A172 (cell line): ENCODE results near the gene SNUPN. TPM values are rescaled to one million over a fixed set of nuclear protein-coding genes. Genes with fewer than 3 reads are reported as not detected.
A peak's percentile ranks its signal among the peaks of the same experiment; 100 is the strongest.
"Not testable (repeated sequence)": the region's sequence is repeated elsewhere in the genome, so short reads cannot be mapped to it uniquely, and the experiment has no call there.

Experiments
- DNase-seq: peaks from one replicate; pipeline ENCODE4 v3.0.0-alpha.2; 2015; ENCODE audit warnings: low spot score
- total RNA-seq: library from RNA; depleted of rRNA; stranded (reverse); fragments of >200 nt; shearing (Covaris generic); gene quantifications from 2 replicates; pipeline ENCODE4 v1.2.3, GENCODE V29; 2014

Gene SNUPN
- total RNA-seq, 1 experiment from 2014 or later, result 53.6 TPM

- no peak for DNase-seq
These were observed 11.9 kb upstream of the SNUPN start for GRCh38 chr15:75637245-75638009.

GRCh38 chr15:75636026-75636425 is 10.5 kb upstream of the SNUPN start:
- DNase-seq, result no peak

DNA sequence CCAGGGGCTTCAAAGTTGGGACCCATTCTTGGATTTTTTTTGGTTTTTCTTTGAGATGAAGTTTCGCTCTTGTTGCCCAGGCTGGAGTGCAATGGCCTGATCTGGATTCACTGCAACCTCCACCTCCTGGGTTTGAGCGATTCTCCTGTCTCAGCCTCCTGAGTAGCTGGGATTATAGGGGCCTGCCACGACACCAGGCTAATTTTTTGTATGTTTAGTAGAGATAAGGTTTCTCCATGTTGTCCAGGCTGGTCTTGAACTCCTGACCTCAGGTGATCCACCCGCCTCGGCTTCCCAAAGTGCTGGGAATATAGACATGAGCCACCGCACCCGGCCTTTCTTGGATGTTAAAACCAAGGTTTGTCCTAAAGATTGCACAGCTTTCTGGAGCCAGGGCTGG is 8.4 kb upstream of the SNUPN start:
- not testable (repeated sequence) for DNase-seq

GRCh38 chr15:75631935-75632334 is 6.4 kb upstream of the SNUPN start:
- no peak for DNase-seq

GRCh38 chr15:75622505-75622904 is 3.0 kb downstream of the SNUPN start:
- no peak for DNase-seq

DNA sequence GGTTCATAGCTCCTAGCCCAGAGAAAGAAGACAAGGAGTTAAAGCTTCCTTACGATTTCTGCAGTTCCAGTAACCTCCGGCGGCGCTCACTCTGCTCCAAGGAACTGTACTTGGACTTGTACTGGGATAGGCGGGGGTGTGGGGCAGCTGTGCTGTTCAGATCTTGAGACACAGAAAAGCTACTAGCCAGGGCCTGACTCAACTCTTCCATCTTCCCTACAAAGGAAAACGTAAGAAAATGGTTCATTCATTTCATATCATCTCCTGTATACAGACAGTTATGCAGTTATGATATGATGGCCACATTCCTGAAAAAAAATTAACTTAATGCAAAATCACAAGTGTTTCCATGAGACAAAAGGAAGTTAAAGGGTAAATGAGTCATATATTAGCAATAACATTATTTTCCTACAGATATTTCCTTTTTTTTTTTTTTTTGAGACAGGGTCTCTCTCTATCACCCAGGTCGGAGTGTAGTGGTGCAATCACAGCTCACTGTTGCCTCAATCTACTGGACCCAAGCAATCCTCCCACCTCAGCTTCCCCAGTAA is 4.6 kb downstream of the SNUPN start:
- peak; percentile 68 for DNase-seq

DNA sequence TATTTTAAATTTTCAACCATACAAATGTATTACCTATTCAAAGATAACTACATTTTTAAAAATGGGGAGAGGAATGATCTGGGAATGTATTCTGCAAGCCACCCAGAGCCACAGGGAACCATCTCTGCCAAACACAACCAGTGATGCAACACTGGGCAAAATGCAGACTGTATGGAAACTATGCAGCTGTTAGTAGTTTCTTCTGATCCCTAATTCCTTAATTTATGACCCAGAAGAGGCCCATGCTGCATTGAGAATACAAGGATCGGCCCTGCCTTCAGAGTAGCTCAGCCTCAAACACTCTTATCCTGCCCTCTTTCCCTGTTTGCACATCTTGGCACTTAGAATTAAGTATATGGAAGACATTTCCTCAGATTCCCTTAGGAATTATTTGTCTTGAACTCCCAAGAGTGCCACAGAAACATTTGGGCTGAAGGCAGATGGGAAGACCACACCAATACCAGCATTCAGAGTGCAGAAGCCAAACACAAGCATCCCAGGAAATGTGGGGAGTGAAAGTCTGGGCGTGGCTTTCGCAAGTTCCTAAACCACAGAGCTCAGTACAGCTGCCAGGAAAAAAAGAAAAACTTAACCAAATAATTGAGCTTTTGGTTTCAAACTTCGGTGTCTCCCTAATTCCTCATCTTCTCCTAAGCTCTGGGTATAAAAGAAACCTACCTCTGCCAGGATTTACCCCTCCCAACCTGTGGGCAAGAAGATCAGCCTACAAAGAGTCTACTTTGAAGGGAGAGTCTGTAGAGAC is 5.3 kb downstream of the SNUPN start:
- peak; percentile 55 for DNase-seq

DNA sequence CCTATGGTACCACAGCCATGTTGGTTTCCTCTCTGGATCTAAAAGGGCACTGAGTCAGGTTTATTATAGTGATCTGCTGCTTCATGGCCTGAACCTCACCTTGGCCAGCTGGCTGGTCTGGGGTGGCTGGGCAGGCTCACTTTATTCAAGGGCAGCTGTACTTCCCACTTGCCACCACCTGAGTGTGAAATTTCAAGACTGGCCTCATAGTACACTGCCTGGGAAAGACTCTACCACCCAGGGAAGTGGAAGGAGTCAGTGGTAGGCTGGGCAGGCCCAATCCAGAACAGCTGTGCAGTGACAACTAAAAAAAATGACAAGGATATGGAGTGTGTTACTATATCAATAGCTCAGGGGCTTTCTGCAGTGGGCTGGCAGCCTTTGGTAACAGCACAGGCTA is 8.8 kb downstream of the SNUPN start:
- no peak for DNase-seq

DNA sequence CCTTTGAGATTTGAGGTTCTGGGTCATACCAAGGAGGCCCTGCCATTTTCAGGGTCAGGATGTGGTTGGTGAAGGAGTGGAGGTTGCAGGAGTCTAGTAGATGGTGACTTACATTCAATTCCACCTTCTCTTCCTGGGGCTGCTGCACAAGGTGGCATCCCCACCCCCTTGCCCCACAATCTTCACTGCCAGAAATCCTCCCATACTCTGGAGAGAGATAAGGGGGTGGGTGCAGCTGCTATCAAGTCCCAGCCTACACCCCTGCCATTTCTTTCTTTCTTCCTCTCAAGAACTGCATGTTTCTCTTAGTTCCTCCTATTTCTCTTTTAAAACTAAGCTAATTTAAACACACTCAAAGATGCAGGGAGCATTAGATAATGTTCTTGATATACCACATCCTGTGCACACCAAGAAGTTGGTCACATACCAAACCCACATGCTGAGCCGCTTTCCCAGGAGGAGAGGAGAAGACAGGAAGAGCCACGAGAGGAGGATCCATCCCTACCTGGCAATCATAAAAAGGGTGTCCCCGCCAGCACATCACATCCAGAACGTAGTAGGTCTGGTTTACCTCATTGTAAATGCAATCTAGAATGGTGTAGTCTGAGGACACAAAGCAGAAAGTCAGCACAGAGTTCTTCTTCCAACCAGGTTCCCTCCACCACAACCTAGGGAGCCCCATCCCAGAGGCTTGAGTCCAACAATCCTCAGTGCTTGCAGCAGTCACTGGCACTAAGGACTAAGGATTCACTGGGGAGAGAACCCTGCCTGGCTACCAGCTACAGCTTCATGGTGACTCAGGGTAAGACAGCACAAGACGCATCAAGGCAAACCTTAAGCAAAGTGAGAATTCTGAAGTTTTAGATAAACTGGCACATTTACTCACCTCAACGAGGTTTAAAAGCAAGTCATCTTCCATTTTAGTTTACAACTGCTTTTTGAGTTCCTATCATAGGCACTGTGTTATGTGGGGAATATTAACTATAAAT is 18.5 kb downstream of the SNUPN start:
- DNase-seq, result peak; percentile 66

- DNase-seq, result no peak
These were observed 19.5 kb downstream of the SNUPN start for GRCh38 chr15:75606026-75606425.

GRCh38 chr15:75599401-75599800 is 26.1 kb downstream of the SNUPN start:
- peak; percentile 46 for DNase-seq

DNA sequence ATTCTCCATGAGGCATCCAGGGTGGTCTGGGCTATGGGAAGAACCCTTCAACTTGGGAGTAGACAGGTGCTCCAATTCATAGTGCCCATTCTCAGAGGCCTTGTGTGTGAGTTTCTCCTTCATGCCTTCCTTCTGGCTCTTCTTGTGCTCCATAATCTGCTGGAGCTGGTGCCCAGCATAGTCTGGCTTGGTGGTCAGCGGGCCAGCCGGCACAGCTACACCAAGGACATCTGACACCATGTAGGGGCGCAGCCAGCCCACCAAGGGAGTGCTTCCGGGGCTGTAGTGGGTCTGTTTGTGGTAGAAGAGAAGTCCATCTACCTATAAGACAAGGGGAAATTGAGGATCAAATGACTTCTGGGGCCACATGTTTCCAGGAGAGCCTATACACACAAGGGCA is 27.2 kb downstream of the SNUPN start:
- no peak for DNase-seq

DNA sequence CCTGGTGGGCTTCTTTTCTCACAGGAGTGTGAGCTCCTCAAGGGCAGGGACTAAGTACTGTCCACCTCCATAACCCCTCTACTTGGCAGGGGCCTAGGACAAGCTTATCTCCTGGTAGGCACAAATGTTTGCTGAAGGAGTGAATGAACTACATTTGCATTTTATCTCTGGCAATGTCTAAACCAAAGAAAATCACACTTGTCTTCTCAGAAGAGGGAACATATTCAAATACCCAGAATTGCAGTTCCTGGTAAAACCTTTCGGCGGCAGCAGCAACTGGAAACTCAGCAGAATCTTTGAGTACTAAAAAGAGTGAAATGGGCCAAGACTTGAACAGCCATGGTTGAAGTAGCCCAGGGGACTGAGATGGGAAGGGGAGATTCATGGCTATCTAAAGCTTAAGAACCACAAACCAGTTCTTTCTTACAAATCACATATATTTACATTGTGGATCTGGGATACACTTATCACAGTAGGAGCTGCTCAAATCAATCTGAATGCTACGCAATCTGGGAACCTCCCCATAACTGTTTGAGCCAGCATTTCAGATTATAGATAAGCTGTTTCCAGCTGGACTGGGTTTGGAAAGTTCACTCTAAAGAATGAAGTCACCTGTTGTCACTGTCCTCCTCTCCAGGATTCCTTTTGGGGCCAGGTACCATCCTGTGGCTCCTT is 27.7 kb downstream of the SNUPN start:
- DNase-seq, result no peak

DNA sequence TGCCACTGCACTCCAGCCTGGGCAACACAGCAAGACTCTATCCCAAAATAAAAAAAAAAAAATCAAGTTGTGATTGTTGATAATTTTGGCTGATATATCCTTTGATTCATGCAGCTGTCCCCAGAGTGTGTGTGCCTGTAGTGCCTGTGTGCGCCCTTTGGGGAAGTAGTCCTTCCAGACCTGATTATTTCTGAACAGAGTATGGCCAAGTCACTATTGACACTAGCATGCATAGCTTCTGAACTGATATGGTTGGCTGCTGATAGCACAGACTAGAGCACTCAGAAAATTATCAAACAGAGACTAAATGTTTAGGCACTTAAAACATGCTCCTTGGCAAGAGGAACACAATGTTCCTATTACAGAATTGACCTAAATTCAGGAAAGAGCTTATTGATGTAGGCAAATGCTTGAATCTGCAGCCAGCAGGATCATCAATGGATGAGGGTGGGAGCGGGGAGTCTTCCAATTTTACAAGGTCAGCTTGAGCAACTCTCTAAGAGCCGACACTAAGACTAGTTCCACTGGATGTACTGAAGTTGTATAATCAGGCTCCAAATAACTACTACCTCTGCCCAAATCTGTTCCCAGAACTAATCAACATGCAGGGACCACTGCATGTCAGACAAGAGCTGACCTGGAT is 28.7 kb downstream of the SNUPN start:
- no peak for DNase-seq

DNA sequence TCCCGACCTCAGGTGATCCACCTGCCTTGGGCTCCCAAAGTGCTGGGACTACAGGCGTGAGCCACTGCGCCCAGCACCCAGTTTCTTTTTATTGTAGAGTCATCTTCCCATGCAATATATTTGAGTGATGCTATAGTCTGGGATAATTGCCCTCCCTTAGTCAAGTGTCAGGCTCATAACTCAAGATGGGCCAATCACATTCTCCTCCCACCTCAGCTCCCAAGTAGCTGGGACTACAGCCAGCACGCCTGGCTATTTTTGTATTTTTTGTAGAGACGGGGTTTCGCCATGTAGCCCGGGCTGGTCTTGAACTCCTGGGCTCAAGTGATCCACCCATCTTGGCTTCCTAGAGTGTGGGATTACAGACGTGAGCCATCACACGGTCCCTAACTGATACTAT is 31.2 kb downstream of the SNUPN start:
- no peak for DNase-seq

DNA sequence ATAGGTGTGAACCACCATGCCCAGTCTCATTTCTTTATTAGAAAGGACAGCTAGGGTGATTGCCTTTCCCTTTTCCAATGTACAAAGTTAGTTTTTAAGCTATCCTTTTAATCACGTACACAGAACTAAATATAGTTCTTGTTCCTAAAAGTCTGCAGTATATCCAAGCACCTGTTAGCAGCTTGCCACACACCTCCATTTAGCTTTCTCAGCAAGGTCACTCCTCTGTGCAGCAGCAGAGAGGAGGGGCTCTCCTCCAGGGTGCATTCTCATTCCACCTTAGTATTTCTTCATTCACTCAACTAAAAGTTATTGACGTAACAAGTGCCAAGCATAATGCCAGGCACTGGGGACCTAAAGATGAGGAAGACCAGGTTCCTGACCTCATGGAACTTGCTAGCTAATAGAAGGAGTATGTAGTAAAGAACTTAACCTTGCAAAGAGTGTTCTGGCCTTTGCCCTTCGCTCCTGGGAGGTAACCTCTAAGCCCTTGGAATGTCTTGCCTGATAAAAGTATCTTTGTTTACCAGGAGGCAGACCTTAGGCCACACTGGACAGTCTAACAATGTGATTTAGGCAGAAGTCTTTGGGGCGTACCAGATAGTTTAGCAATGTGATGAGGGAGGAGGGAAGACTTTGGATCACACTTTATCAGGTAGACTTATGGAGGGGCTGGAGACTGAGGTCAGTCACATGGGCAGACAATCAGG is 33.7 kb downstream of the SNUPN start:
- DNase-seq, result no peak

- no peak for DNase-seq
These were observed 35.3 kb downstream of the SNUPN start for GRCh38 chr15:75590239-75590638.

GRCh38 chr15:75589071-75589470 is 36.5 kb downstream of the SNUPN start:
- no peak for DNase-seq

DNA sequence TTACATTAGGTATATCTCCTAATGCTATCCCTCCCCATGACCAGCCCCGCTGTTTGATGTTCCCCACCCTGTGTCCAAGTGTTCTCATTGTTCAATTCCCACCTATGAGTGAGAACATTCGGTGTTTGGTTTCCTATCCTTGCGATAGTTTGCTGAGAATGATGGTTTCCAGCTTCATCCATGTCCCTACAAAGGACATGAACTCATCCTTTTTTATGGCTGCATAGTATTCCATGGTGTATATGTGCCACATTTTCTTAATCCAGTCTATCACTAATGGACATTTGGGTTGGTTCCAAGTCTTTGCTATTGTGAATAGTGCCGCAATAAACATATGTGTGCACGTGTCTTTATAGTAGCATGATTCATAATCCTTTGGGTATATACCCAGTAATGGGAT is 39.1 kb downstream of the SNUPN start:
- DNase-seq, result not testable (repeated sequence)

DNA sequence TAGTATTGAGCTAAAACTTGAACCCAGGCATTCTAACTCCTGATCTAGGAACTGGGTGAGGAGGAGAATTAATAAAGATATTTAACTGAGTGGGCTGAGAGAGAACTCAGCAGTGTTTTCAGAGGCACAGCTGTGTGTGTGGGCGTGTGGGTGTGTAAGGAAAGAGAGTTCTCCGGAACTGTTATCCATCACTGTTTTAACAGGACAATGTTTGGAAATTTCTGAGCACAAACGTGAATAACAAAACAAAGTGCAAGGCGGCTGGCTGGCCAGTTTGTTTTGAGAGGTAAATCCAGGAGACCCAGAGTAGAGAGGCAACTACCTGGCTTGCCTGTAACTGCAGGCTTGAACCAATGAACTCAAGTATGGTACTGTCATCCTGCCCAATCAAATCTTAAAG is 41.4 kb downstream of the SNUPN start:
- DNase-seq, result no peak
